Bronchial epithelial cell (primary cell): ENCODE results near the gene FJX1. TPM values are rescaled to one million over a fixed set of nuclear protein-coding genes. Genes with fewer than 3 reads are reported as not detected.

Experiments
- DNase-seq: peaks from one replicate; pipeline ENCODE4 v3.0.0-alpha.2; 2010; ENCODE audit warnings: low read depth
- FAIRE-seq: peaks from 2 replicates; lab custom pipeline; 2011; peaks lifted over from hg19 to GRCh38; lab: Jason Lieb, UNC
- H3K27me3 ChIP-seq: 2 replicates; pipeline ENCODE4 v1.5.1; 2011; ENCODE audit warnings: low read length; ENCODE audit not compliant: control insufficient read depth, insufficient read depth
- H3K36me3 ChIP-seq: 2 replicates; pipeline ENCODE4 v1.5.1; 2011; ENCODE audit warnings: low read length; ENCODE audit not compliant: control insufficient read depth, insufficient read depth
- H3K4me3 ChIP-seq: 2 replicates; pipeline ENCODE4 v1.5.1; 2011; ENCODE audit warnings: mild to moderate bottlenecking, low read depth, low read length, control low read depth
- CTCF ChIP-seq: IDR thresholded peaks from 2 replicates; pipeline ENCODE4 v1.5.1; 2011; ENCODE audit warnings: mild to moderate bottlenecking, moderate library complexity, low read length, control low read depth, inconsistent platforms; ENCODE audit not compliant: insufficient read depth, severe bottlenecking
- total RNA-seq: library from RNA; depleted of rRNA; stranded (reverse); fragments of >200 nt; gene quantifications from 2 replicates; pipeline ENCODE4 v1.2.1, GENCODE V29; 2014

Gene FJX1
- total RNA-seq, 1 donor from 2014 or later, result 24.7 TPM

GRCh38 chr11:35635933-35636332 is 17.7 kb downstream of the FJX1 start:
- H3K27me3 ChIP-seq, result no peaks in the 10 kb centered on the region
- DNase-seq (no peak), FAIRE-seq (no peak)
- no peaks in the 10 kb centered on the region for H3K36me3 ChIP-seq
- no peak overlapping the region for H3K4me3 ChIP-seq
- no peak for TF ChIP-seq CTCF

GRCh38 chr11:35639591-35640179 is 21.4 kb downstream of the FJX1 start:
- no peak for DNase-seq
- H3K27me3 ChIP-seq, result no peaks in the 10 kb centered on the region
- no peak overlapping the region for H3K4me3 ChIP-seq
- no peak for FAIRE-seq
- TF ChIP-seq CTCF, result no peak
- no peaks in the 10 kb centered on the region for H3K36me3 ChIP-seq

- DNase-seq (no peak), FAIRE-seq (no peak)
- H3K4me3 ChIP-seq, result no peak overlapping the region
- H3K36me3 ChIP-seq, result no peaks in the 10 kb centered on the region
- no peaks in the 10 kb centered on the region for H3K27me3 ChIP-seq
- no peak for TF ChIP-seq CTCF
These were observed 23.1 kb downstream of the FJX1 start for GRCh38 chr11:35641171-35641897.

GRCh38 chr11:35641964-35642363 is 23.7 kb downstream of the FJX1 start:
- TF ChIP-seq CTCF, result no peak
- DNase-seq (no peak), FAIRE-seq (no peak)
- no peaks in the 10 kb centered on the region for H3K27me3 ChIP-seq
- no peak overlapping the region for H3K4me3 ChIP-seq
- H3K36me3 ChIP-seq, result no peaks in the 10 kb centered on the region

- TF ChIP-seq CTCF, result no peak
- no peaks in the 10 kb centered on the region for H3K27me3 ChIP-seq
- no peaks in the 10 kb centered on the region for H3K36me3 ChIP-seq
- DNase-seq, result no peak
- no peak for FAIRE-seq
- H3K4me3 ChIP-seq, result no peak overlapping the region
These were observed 29.3 kb downstream of the FJX1 start for GRCh38 chr11:35647421-35648093.
